Measurements from ENCODE around the gene STYX. TPM values are rescaled to one million over a fixed set of nuclear protein-coding genes. Genes with fewer than 3 reads are reported as not detected.

STYX gene
- total RNA-seq, 1 experiment from 2014 or later: 16.3 TPM

GRCh38 chr14:52703664-52704063, 26.3 kb upstream of the STYX start:
- Histone ChIP-seq H3K79me2 (ENCODE audit: insufficient read depth, low read length) (peaks cover 17% of the 10 kb centered on the region), H3K9me2 (ENCODE audit: insufficient read depth) (no peaks in the 10 kb centered on the region), H4K20me1 (ENCODE audit: insufficient read depth) (no peaks in the 10 kb centered on the region; the same call in 1 of the 2 replicates), H3K4me2 (ENCODE audit: low read length) (peak overlapping the region; percentile 17; the same call in 1 of the 2 replicates), H3K4me3 (replicated peaks in 1 of 2; ENCODE audit: low read depth in 1 of 2, low read length in 2 of 2) (no peak overlapping the region), H3K9ac (ENCODE audit: low read length) (no peak overlapping the region), H2AFZ (ENCODE audit: low read depth, low read length, poor library complexity, severe bottlenecking) (peak overlapping the region; percentile 68), H3K4me1 (ENCODE audit: control insufficient read depth in 1 of 2, insufficient read depth in 2 of 2, low read length in 2 of 2) (peaks cover 26 to 46% of the 10 kb centered on the region in 2 experiments), H3K9me3 (ENCODE audit: control insufficient read depth in 1 of 2, insufficient read depth in 1 of 2, low read depth in 1 of 2, low read length in 2 of 2) (no peaks in the 10 kb centered on the region), H3K27me3 (ENCODE audit: insufficient read depth, low read length) (no peaks in the 10 kb centered on the region), H3K36me3 (ENCODE audit: control insufficient read depth in 1 of 2, insufficient read depth in 2 of 2, low read length in 2 of 2) (peaks cover 0 to 3% of the 10 kb centered on the region in 2 experiments; a peak in 2 of 4 replicates), H3K27ac (ENCODE audit: low read depth, low read length) (no peak overlapping the region)
- TF ChIP-seq ZBTB33 (IDR thresholded peaks at IDR 0.05; ENCODE audit: extremely low read depth, insufficient replicate concordance, low read length): no peak
- no peak for TF ChIP-seq CEBPB (IDR thresholded peaks at IDR 0.05; ENCODE audit: low read depth)
- no peak for TF ChIP-seq SIN3A (IDR thresholded peaks at IDR 0.05; ENCODE audit: low read depth)
- TF ChIP-seq POLR2A (IDR thresholded peaks at IDR 0.05; ENCODE audit: borderline replicate concordance, extremely low read depth, insufficient read depth, insufficient read length): no peak
- TF ChIP-seq ATF3 (IDR thresholded peaks at IDR 0.05): no peak
- POLR2A ChIA-PET: no interaction called here
- DNase-seq (ENCODE audit: low read depth, low spot score): no peak
- CTCF ChIA-PET: no interaction called here
- RAD21 ChIA-PET (ENCODE audit: low non-redundant PET in 1 of 2, low total read pairs in 2 of 2, uncharacterized antibody in 2 of 2, unreplicated experiment in 2 of 2): no interaction called here
- intact Hi-C loops (cut with micrococcal nuclease): loop anchor here (10.0 kb wide), 1 partner anchor 149 kb away; the partner anchor contains the start of genes GPR137C and TXNDC16
- BruUV-seq (replicated peaks): no TSS peak
- no peak for ATAC-seq

- no peak overlapping the region for H2AFZ ChIP-seq (ENCODE audit: low read depth, low read length, poor library complexity, severe bottlenecking)
- H3K36me3 ChIP-seq (ENCODE audit: control insufficient read depth in 1 of 2, insufficient read depth in 2 of 2, low read length in 2 of 2): peaks cover 16 to 29% of the 10 kb centered on the region in 2 experiments
- peak overlapping the region; percentile 92 for H3K9ac ChIP-seq (ENCODE audit: low read length)
- no peaks in the 10 kb centered on the region for H3K9me3 ChIP-seq (ENCODE audit: control insufficient read depth in 1 of 2, insufficient read depth in 1 of 2, low read depth in 1 of 2, low read length in 2 of 2)
- H3K4me2 ChIP-seq (ENCODE audit: low read length): peak overlapping the region; percentile 85
- TSS peak; percentile 98 for BruUV-seq (replicated peaks)
- ChIA-PET CTCF (no interaction called here), RAD21 (ENCODE audit: low non-redundant PET in 1 of 2, low total read pairs in 2 of 2, uncharacterized antibody in 2 of 2, unreplicated experiment in 2 of 2) (no interaction called here), POLR2A (interaction anchor here (0.7 kb wide), 1 partner anchor 11 kb away, joined by 3 read pairs; the partner anchor contains the start of gene ERO1A)
- H3K27ac ChIP-seq (ENCODE audit: low read depth, low read length): peak overlapping the region; percentile 87
- intact Hi-C loops (cut with micrococcal nuclease): loop anchor here (10.0 kb wide), 1 partner anchor 151 kb away; the partner anchor contains the start of genes GPR137C and TXNDC16
- H3K9me2 ChIP-seq (ENCODE audit: insufficient read depth): no peaks in the 10 kb centered on the region
- peak; percentile 37 for ATAC-seq
- H4K20me1 ChIP-seq (ENCODE audit: insufficient read depth): peaks cover 8% of the 10 kb centered on the region; the same call in 1 of the 2 replicates
- H3K79me2 ChIP-seq (ENCODE audit: insufficient read depth, low read length): peaks cover 43% of the 10 kb centered on the region
- peaks cover 11 to 27% of the 10 kb centered on the region in 2 experiments for H3K4me1 ChIP-seq (ENCODE audit: control insufficient read depth in 1 of 2, insufficient read depth in 2 of 2, low read length in 2 of 2)
- DNase-seq (ENCODE audit: low read depth, low spot score): no peak
- H3K27me3 ChIP-seq (ENCODE audit: insufficient read depth, low read length): no peaks in the 10 kb centered on the region
- peak overlapping the region; percentile 94 to 96 for H3K4me3 ChIP-seq (replicated peaks in 1 of 2; ENCODE audit: low read depth in 1 of 2, low read length in 2 of 2)
- TF ChIP-seq ZBTB33 (IDR thresholded peaks at IDR 0.05; ENCODE audit: extremely low read depth, insufficient replicate concordance, low read length) (no peak), FOSL1 (IDR thresholded peaks at IDR 0.05; ENCODE audit: low read depth) (no peak), SP1 (IDR thresholded peaks at IDR 0.05; ENCODE audit: low read depth) (no peak), MAX (IDR thresholded peaks at IDR 0.05) (no peak), SRF (IDR thresholded peaks at IDR 0.05; ENCODE audit: low read depth) (no peak), YY1 (IDR thresholded peaks at IDR 0.05; ENCODE audit: extremely low read depth, insufficient replicate concordance, low read depth, low read length) (no peak), CTCF (IDR thresholded peaks at IDR 0.05 in 2 of 3, conservative IDR thresholded peaks at IDR 0.05 in 1 of 3; ENCODE audit: borderline replicate concordance in 1 of 3, insufficient read depth in 1 of 3, low read depth in 2 of 3, low read length in 2 of 3) (no peak), EGR1 (IDR thresholded peaks at IDR 0.05; ENCODE audit: low read depth) (no peak), JUND (IDR thresholded peaks at IDR 0.05) (no peak), TCF7L2 (IDR thresholded peaks at IDR 0.05; ENCODE audit: borderline replicate concordance, extremely low read depth, insufficient read depth, insufficient read length) (no peak)
These were observed 23.7 kb upstream of the STYX start for GRCh38 chr14:52706286-52706685.
